ENCODE data around the gene FBXW7. TPM values are rescaled to one million over a fixed set of nuclear protein-coding genes. Genes with fewer than 3 reads are reported as not detected.

Gene FBXW7
- total RNA-seq, 3 donors from 2014 or later: 55.7 to 247 (median 117) TPM

DNA sequence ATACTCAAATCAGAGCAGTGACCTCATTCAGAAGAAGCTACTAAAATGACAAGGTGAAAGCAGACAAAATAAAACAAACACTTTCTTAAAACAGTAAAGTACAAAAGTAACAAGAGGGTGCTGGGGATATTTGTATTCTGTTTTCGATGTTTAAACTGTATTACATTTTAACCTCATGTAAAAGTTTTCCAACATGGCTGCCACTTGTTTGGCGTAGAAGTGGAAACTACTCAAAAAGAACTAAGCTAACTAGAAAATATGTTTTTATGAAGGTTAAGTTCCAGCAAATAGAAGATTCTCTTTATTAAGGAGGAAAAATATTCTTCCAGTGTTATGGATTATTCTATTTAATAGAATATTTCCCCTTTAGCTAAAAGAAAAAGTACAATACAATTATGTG is 155.0 kb downstream of the FBXW7 start:
- no peaks in the 10 kb centered on the region for H3K36me3 ChIP-seq
- H3K4me3 ChIP-seq: no peak overlapping the region
- no peaks in the 10 kb centered on the region for H3K4me1 ChIP-seq
- intact Hi-C loops (cut with DNase I; ENCODE audit: low total_unique reads): no loop called here
- TF ChIP-seq POLR2AphosphoS5 (IDR thresholded peaks at IDR 0.05) (no peak), POLR2A (IDR thresholded peaks at IDR 0.05) (no peak)
- TF ChIP-seq, protein P1, sequence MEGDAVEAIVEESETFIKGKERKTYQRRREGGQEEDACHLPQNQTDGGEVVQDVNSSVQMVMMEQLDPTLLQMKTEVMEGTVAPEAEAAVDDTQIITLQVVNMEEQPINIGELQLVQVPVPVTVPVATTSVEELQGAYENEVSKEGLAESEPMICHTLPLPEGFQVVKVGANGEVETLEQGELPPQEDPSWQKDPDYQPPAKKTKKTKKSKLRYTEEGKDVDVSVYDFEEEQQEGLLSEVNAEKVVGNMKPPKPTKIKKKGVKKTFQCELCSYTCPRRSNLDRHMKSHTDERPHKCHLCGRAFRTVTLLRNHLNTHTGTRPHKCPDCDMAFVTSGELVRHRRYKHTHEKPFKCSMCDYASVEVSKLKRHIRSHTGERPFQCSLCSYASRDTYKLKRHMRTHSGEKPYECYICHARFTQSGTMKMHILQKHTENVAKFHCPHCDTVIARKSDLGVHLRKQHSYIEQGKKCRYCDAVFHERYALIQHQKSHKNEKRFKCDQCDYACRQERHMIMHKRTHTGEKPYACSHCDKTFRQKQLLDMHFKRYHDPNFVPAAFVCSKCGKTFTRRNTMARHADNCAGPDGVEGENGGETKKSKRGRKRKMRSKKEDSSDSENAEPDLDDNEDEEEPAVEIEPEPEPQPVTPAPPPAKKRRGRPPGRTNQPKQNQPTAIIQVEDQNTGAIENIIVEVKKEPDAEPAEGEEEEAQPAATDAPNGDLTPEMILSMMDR (IDR thresholded peaks at IDR 0.05): no peak
- no peak for DNase-seq (ENCODE audit: low spot score in 2 of 2)
- H3K9me3 ChIP-seq: no peaks in the 10 kb centered on the region
- no peaks in the 10 kb centered on the region for H3K27me3 ChIP-seq
- no peak overlapping the region for H3K27ac ChIP-seq

DNA sequence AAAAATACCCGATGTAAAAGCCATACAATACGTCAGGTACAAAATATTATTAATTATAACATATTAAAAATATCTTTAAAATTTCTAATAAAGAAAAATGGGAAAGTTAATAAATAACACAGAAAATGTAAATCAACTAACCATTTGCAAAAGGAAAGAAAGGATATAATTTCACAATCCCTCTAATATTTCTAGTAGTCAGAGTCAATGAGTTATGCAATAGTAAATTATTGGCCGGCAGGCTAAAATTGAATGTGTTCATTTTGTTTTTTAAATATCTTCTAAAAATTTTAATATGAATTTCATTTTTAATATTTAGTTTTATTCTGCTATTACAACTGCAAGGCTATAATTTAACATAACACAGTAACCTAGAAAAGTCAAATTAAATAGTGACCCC is 155.7 kb downstream of the FBXW7 start:
- no peaks in the 10 kb centered on the region for H3K27me3 ChIP-seq
- H3K36me3 ChIP-seq: no peaks in the 10 kb centered on the region
- intact Hi-C loops (cut with DNase I; ENCODE audit: low total_unique reads): no loop called here
- TF ChIP-seq POLR2AphosphoS5 (IDR thresholded peaks at IDR 0.05): no peak
- TF ChIP-seq, protein P1 (IDR thresholded peaks at IDR 0.05): no peak
- TF ChIP-seq POLR2A (IDR thresholded peaks at IDR 0.05): no peak
- no peak for DNase-seq (ENCODE audit: low spot score in 2 of 2)
- no peak overlapping the region for H3K4me3 ChIP-seq
- H3K27ac ChIP-seq: no peak overlapping the region
- no peaks in the 10 kb centered on the region for H3K4me1 ChIP-seq
- no peaks in the 10 kb centered on the region for H3K9me3 ChIP-seq

DNA sequence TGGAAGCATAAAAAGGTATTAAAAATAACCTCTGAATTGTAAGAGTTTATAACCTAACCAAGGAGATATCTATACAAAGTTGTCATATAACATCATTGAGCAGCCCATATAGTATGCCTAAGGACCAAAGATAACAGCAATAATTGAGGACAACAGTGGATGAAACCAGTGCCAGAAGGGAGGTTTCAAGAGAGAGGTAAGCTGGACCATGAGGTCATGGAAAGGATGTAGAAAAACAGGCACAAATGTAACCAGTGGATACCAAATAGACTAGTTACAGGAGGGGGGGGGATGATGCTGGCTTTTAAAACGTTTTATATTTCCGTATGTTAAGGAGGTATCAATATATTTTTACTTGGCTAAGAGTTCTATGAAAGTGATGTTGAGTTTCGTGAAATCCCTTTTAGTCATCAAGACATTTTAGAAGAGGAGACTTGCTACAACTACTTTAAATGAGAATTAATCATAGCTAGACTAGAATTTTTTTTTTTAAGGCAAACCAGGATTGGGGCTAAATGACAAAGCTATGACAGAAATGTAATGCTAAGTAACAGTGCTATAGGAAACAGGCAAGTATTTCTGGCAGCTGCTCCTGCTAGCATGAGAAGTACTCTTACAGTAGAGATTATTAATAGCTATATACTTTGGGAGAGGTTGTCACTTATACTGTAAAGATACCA is 161.1 kb downstream of the FBXW7 start:
- no peaks in the 10 kb centered on the region for H3K36me3 ChIP-seq
- intact Hi-C loops (cut with DNase I; ENCODE audit: low total_unique reads): loop anchor here (5.0 kb wide), 1 partner anchor 837 kb away; no protein-coding TSS in a partner anchor
- no peak overlapping the region for H3K4me3 ChIP-seq
- no peaks in the 10 kb centered on the region for H3K9me3 ChIP-seq
- no peak overlapping the region for H3K27ac ChIP-seq
- H3K4me1 ChIP-seq: no peaks in the 10 kb centered on the region
- DNase-seq (ENCODE audit: low spot score in 2 of 2): no peak
- H3K27me3 ChIP-seq: no peaks in the 10 kb centered on the region
- no peak for TF ChIP-seq POLR2A (IDR thresholded peaks at IDR 0.05)
- TF ChIP-seq POLR2AphosphoS5 (IDR thresholded peaks at IDR 0.05): no peak
- TF ChIP-seq, protein P1 (IDR thresholded peaks at IDR 0.05): no peak

DNA sequence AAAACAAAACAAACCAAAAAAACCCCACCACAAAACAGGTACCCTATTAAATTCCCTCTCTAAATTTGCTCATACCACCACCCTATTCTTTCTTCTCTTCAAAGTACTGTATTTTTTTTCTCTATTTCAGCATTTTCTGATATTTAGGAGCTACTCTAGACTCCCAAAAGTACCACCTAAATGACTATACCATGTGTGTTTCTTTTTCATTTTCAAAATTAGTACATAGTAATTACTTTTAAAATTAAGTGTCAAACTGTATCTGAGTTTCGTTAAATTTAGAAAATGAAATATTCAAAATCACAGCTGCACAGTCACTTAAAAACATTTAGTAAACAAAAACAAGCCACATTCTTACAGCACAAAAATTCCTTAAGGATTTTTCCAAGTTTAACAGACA is 161.7 kb downstream of the FBXW7 start:
- intact Hi-C loops (cut with DNase I; ENCODE audit: low total_unique reads): loop anchor here (5.0 kb wide), 1 partner anchor 837 kb away; no protein-coding TSS in a partner anchor
- no peaks in the 10 kb centered on the region for H3K36me3 ChIP-seq

DNA sequence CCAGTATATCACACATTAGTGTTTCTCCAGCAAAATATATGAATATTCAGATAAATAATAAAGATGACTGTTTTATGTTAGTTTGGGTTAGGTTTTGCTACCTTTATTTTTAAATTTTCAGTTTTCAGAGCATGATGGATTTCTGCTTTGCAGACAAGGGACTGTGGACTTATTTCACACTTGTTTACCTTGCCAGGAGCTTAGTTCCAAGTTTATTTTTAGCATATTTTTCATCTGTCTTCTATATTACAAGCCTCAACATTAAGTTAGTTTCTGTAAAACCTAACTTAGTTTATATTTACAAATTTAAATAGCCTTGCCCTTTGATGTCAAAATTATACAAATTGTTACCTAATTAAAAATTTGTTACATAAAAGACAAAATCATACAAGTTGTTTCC is 163.4 kb downstream of the FBXW7 start:
- H3K27me3 ChIP-seq: no peaks in the 10 kb centered on the region
- TF ChIP-seq POLR2AphosphoS5 (IDR thresholded peaks at IDR 0.05) (no peak), POLR2A (IDR thresholded peaks at IDR 0.05) (no peak)
- TF ChIP-seq, protein P1 (IDR thresholded peaks at IDR 0.05): no peak
- no peaks in the 10 kb centered on the region for H3K36me3 ChIP-seq
- H3K27ac ChIP-seq: no peak overlapping the region
- H3K4me1 ChIP-seq: no peaks in the 10 kb centered on the region
- no peaks in the 10 kb centered on the region for H3K9me3 ChIP-seq
- H3K4me3 ChIP-seq: no peak overlapping the region
- DNase-seq (ENCODE audit: low spot score in 2 of 2): no peak
- intact Hi-C loops (cut with DNase I; ENCODE audit: low total_unique reads): loop anchor here (5.0 kb wide), 1 partner anchor 835 kb away; no protein-coding TSS in a partner anchor

More for the DNA sequence above, 161.7 kb downstream of the FBXW7 start:
- H3K4me3 ChIP-seq: no peak overlapping the region
- TF ChIP-seq, protein P1 (IDR thresholded peaks at IDR 0.05): no peak
- no peak for TF ChIP-seq POLR2AphosphoS5 (IDR thresholded peaks at IDR 0.05)
- no peak for TF ChIP-seq POLR2A (IDR thresholded peaks at IDR 0.05)
- no peaks in the 10 kb centered on the region for H3K4me1 ChIP-seq
- H3K9me3 ChIP-seq: no peaks in the 10 kb centered on the region
- no peak overlapping the region for H3K27ac ChIP-seq
- H3K27me3 ChIP-seq: no peaks in the 10 kb centered on the region
- no peak for DNase-seq (ENCODE audit: low spot score in 2 of 2)

Measured in breast epithelium (tissue), 4 donors.